Activated T-cell treated with anti-CD3 and anti-CD28 coated beads for 1 hour (primary cell): Measurements from ENCODE around the gene OR6B2.
A peak's percentile ranks its signal among the peaks of the same experiment; 100 is the strongest.
"Not testable (repeated sequence)": the region's sequence is repeated elsewhere in the genome, so short reads cannot be mapped to it uniquely, and the experiment has no call there.

ENCODE experiments used
- DNase-seq: peaks from one replicate; pipeline ENCODE4 v3.0.0-alpha.2; 2020; ENCODE audit warnings: low read depth

The OR6B2 gene

DNA sequence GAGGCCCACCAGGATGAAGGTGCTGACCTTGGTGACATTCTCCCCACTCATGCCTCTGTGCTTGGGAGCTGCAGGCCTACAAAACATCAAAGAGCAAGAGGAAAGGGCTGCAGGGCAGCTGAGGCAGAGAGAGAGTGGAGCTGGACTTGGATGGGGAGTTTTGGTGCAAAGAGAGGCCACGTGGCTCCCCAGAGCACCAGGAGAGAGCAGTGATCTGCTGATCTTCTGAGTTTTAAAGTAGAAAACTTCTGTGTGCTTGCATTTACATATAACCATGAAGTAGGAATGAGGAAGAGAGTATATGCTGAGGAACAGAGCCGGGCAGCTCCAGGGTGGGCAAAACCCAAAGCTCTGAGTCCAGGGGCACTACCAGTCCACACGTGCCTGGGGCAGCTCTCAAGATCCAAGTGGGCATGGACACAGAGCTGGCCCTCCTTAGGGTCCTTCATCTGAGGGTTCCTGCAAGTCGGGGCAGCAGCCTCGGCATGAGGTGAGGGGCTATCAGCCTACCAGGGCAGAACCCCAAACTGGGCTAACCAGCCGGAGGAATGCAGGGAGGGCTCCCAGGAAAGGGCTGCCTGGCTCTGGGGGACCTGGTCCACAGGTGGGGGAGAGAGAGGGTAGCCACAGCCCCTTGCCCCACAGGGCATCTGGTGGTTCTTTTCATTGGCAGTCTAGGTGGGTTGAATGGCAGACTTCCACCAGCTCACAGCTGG lies at the start of gene OR6B2:
Gene OR6B2 (minus strand): TSS at position 51 of the 716 bp plus-strand sequence. CDS start 0 bp downstream, at position 51.
- no peak for DNase-seq

DNA sequence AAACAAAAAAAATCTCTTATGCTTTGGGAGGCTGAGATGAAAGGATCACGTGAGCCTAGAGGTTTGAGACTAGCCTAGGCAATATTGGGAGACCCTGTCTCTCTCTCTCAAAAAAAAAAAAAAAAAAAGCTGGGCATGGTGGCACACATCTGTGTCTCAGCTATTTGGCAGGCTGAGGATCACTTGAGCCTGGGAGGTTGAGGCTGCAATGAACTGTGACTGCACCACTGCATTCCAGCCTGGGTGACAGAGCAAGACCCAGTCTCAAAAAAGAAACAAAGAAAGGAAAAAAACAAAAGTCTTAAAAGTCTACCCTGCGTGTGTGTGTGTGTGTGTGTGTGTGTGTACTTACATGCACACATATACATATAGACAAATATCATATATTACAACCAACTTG lies 48.4 kb upstream of the OR6B2 start:
- no peak for DNase-seq

DNA sequence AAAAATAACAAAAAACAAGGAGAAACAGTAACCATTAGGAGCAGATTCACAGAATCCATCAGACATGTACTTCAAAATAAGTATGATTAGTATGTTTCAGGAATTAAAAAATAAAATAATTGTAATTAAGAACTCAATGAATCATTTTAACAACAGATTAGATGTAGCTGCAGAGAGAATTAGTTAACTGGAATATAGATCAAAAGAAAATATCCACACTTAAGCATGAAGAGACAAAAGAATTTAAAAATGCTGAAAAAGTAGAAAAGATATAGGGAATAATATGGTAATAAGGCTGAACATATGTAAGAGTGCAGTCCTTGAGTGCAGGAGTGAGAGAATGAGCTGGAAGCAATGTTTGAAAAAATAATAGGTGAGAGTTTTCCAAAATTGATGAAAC lies 47.2 kb upstream of the OR6B2 start:
- no peak for DNase-seq

DNA sequence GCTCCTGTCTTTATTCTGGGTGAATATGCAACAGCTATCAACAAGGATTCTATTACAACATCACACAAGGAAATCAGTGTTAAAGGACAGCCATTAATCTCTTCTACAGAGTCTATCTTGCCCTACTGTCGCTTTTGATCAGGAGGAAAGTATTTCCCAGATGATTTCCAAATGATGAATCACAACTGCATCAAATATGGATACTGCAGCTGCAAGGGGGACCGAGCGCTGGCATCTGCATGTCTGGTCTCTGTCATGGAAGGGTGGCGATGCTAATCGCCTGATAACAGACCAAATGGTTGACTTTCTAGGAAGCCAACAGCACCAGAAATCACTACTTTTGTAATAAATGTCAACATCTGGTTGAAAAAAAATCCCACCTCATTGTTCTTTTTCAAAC lies 44.3 kb upstream of the OR6B2 start:
- DNase-seq: no peak

DNA sequence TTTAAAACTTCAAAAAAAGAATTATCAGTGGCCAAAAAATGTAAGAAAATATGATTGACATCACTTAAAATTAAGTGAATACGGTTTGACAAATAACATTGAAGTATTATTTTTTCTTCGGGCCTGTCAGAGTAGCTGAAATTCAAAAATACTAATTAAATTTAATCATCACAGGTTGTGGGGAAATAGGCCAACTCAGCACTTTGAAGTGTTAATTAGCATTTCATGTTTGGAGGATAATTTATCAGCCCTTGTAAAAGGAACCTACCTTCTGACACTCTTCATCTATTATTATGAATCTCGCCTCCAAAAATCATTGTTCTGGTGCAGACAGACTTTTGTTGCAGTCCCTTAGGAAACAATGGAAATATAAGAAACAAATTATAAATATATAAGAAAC lies 40.7 kb upstream of the OR6B2 start:
- DNase-seq: no peak

DNA sequence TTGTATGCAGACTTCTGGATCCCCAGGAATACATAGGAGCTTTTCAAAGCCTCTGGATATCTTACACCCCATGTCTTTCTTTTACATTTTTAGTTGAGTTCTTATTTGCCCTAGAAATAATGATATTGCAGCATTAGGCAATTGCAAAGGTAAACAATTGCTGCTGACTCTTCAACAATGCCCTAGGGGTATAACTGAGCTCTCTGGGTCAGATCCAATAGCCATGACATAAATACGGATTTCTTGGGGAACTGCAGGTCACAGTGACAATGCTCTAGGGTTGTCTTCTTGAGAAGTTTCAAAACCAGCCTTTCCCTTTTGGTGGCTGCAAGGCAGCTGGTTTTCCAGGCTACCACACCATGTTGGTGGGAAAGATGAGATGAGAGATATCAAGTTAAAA lies 39.6 kb upstream of the OR6B2 start:
- DNase-seq: no peak

DNA sequence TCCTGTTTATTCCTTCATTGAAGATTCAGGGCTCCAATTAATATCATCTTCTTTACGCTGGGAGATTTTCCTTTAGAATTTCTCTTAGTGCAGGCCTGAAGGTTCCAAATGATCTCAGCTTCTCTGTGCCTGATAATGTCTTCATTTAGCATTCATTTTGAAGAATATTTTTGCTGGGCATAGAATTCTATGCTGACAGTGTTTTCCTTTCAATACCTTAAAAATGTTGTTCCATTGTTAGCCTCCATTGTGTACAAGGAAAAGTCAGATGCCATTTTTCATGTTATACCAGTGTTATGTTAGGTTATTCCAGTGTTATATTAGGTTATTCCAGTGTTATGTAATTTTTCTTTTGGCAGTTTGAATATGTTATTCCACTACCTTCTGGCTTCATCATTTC lies 38.0 kb upstream of the OR6B2 start:
- no peak for DNase-seq

DNA sequence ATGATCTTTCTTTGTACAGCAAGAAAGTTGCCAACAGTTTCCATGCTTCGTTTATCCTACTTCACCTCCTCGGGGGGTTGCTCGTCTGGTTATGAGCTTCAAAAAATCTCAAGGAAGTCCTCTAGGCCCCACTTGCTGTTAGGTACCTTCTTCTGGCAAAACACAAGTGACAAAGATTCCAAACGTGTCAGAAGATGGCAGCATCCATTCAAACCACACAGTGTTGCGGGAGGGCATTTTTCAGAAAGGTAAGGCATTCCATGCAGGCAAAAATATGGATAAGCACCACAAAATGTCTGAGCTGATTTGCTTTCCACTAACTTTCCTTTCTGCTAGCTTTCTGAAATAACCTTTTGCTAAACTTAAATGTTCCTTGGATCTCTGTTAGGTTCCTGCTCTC lies 36.3 kb upstream of the OR6B2 start:
- no peak for DNase-seq

DNA sequence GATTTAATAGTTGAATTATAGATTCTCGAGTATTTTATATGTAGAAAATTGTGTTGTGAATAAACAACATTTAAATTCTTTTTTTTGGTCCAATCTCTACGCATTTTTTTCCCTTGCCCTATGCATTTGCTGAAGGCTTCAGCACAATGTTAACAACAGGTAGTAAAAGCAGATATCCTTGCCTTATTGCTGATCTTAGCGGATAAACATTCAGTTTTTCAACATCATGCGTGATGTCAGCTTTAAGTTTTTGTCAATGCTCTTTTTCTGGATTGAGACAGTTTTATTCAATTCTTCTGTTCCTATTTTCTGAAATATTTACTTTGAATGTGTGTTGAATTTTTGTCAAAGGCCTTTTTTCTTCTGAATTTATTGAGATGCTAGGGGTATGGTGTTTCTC lies 34.7 kb upstream of the OR6B2 start:
- no peak for DNase-seq

DNA sequence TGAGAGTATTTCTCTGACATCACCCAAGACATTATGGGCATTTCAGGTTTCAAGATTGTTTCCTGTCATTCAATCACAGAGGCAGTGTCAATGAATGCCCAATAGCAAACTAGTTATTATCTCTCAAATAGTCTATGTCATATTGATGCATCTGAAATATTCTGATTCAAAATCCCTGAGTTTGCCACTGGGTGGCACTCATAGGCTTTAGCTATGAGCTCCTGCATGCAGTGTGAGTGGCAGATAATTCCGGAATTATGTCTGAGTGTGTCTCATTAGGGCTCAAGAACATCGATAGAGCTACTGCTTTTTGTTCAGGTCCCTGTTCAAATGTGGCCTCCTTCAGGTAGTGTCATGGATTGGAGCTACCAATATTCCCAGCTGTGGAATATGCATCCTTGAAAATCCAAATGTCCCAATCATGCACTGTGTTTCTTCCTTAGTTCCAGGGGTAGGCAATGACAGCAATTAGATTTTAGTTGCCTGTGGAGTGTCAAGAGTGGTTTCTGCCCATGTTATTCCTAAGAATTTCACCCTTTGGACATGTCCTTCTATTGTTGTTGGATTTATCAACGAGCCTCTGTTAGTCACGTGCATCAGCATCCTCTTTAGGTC lies 30.9 kb upstream of the OR6B2 start:
- DNase-seq: peak; percentile 37

DNA sequence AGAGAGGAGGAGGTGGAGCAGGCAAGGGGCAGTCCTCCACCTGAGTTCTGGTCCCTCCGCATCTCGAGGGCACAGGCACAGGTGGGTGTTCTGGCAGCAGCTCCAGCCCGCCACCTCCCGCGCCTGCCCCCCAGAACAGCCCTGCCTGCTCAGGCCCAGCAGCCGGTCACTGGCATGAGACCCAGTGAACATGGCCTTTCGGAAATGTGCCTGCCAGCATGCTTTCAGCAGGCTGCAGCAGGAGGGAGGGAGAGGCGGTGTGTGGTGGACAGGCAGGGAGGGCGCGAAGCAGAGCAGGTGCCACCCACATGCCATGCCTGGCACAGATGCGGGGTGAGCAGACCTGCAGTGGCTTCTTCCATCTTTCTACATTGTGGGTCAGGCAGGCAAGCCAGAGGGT lies 26.4 kb upstream of the OR6B2 start:
- no peak for DNase-seq

DNA sequence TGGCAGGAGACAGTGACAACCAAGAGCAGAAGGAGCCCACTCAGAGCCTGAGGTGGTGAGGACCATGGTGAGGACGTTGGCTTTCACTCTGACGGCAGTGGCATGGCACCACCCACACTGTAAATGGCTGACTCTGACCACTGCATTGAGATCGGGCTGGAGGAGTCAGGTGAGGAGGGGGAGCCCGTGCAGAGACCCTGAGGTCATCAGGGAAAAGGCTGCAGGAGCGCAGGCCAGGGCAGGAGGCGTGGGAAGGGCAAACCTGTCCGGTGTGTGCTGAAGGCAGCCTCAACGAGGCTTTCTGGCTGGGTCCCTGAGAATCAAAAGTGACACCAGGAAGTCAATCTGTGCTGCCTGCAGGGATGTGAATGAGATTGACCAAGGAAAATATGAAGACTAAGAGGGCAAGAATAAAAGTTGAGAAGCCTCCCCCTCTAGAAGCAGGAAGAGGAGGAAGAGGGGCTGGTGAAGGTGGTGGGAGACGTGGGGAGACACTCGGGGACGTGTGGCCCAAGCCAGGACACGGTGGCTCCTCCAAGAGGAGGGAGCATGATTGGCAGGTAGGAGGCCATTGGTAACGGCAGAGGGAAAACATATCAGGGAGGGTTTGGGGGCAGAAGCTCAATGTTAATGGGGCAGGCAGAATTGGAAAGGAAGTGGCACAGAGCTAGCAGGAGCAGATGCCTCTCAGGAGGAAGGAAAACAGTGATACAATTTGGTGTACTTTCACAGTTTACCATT lies 25.1 kb upstream of the OR6B2 start:
- no peak for DNase-seq

DNA sequence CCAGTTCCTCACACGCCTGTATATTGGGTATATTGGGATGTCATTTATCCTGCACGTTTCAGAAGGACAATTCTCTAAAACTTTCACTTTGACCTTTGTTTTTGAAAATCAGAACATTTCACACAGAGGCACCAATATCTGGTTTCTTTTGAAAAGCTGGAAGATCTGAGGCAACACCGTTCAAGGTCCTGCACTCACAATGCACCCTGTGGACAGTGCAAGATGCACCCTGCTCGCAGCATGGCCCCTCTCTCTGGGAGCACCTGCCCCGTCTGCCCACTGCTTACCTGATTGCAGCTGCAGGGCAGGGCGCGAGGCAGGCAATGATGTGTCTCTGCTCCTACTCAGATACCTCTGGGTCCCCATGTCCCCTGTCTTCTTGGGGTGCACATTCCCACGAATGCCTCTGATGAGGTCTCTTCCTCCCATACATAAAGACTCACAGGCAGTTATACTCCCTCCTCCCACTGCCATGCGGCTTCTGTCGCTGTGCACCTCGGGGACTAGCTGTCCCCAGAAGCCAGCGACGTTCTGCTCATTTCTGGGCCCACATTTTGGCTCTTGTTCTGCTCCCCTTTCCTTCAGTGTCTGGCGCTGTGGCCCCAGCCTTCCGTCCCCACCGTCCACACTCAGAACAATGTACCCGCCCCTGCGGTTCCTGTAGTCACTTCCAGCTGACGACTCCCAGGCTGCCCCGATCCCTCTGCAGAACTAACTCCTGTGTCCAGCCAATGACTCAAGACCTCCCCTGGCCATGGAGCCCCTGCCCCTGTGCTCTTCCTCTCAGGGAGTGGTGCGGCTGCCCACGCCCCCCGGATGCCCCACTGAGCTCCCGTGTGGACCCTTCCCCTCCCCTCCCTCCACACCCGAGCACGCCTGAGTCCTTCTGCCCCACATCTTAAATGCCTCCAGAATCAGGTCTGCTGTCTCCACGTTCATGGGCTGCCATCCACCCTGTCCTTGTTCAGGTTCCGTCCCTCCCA lies 23.2 kb upstream of the OR6B2 start, which contains the start of gene OR6B3:
Gene OR6B3 (minus strand): TSS at position 349 of the 983 bp plus-strand sequence.
- no peak for DNase-seq

DNA sequence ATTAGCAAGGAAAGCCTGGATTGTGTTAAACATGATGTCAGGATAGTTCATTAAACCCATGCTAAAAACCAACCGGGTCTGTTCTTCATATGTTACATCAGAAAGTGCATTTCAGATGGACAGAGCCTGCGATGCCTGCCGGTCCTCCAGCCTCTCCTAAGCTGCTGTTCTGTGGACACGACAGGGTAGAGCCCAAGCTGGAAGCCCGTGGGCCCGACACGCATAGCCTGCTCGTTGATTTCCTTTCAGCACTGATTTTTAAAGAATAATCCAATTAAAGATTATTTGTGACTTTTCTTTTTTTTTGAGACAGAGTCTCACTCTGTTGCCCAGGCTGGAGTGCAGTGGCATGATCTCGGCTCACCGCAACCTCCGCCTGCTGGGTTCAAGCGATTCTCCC lies 22.3 kb upstream of the OR6B2 start:
- no peak for DNase-seq

DNA sequence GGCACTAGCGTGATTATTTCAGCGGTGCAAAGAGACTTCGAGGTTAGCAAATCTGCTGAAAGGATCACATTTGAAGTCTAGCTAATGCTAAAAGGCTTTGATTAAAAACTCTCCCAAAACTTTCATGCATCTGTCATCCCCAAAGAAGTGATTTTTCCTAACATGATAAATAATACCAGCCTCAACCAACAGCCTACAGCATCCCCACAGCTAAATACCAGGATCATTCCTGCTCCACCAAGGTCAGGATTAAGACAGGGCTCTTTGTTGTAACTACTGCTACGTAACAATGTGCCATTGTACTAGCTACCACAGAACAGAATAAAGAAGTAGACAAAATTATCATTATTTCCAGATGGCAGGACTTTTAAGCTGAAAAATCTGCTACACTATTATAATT lies 21.5 kb upstream of the OR6B2 start:
- DNase-seq: no peak

DNA sequence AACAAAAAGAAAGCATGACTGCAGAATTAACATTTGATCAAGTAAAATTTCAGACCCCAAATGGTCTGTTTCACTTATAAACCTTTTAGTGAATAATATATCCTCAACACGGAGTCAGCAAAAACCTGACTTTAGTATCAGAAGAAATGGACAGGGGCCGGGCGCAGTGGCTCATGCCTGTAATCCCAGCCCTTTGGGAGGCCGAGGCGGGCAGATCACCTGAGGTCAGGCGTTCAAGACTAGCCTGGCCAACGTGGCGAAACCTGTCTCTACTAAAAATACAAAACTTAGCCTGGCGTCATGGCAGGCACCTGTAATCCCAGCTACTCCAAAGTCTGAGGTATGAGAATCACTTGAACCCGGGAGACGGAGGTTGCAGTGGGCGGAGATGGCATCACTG lies 20.0 kb upstream of the OR6B2 start:
- DNase-seq: no peak

DNA sequence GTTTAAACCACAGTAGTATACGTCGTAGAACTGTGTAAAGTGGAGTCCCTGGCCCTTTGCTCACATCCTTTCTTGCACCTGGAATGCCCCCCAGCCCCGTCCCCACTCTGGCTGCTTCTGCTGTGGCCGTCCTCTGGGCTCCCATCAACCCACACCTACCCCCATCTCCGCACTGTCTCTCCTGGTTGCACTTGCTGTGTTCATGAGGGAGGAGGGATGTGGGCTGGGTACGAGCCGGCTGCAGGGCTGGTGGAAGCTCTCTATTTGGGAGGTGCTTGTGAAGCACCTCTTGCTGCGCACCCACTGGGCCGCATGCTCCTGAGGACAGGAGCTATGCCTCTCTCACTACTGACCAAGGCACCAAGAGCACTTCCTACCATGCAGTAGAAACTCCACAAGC lies 18.0 kb upstream of the OR6B2 start:
- no peak for DNase-seq

DNA sequence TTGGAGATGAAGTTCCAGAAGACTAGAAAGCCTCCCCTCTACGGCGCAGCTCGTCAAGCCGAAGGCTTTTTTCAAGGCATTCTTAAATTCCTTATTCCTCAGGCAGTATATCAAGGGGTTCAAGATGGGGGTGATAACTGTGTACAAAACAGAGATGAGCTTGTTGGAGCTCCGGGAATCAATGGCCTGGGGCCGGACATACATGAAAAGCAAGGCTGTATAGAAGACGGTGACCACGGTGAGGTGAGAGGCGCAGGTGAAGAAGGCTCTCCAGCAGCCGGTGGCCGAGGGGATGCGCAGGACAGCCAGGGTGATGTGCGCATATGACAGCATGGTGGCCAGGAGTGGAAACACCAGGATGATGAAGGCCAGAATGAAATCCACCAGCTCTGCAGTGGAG lies 14.9 kb upstream of the OR6B2 start:
- DNase-seq: no peak

DNA sequence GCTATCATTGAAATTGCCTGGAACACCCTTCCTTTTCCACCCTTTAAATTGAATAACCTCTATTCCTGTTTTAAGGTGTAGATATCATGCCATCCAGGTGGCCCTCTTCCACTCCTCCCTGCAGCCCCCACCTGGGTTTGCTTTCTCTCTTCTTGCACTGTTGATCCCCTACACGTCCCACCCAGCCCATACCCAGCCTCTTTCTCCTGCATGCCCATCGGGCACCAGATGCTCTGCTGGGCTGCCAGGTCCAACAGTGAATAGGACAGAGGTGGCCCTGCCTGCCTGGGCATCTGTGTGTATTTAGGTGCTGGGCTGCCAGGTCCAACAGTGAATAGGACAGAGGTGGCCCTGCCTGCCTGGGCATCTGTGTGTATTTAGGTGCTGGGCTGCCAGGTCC lies 13.9 kb upstream of the OR6B2 start:
- not testable (repeated sequence) for DNase-seq

DNA sequence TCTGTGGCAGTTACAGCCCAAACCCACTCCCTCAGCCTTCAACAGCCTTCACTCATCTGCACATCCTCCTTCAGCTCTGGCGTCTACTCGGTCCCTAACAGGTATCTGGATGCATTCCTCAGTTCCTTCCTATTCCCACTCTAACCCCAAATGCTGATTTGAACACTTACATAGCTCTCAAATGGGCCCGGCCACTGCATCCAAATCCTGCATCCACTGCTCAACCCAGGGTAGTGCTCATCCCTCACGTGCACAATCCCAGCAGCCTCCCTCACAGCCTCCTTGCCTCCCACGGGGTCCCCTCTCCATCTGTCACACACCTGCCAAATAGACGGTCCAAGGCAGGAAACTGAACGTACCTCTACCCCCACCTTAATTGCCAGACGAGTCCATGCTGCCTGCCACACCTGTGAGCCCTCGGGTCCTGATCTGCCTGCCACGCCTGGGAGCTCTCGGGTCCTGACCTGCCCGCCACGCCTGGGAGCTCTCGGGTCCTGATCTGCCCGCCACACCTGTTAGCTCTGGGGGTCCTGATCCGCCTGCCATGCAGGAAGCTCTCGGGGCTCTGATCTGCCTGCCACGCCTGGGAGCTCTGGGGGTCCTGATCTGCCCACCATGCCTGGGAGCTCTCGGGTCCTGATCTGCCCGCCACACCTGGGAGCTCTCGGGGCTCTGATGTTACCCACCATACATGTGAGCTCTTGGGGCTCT lies 13.2 kb upstream of the OR6B2 start:
- no peak for DNase-seq

DNA sequence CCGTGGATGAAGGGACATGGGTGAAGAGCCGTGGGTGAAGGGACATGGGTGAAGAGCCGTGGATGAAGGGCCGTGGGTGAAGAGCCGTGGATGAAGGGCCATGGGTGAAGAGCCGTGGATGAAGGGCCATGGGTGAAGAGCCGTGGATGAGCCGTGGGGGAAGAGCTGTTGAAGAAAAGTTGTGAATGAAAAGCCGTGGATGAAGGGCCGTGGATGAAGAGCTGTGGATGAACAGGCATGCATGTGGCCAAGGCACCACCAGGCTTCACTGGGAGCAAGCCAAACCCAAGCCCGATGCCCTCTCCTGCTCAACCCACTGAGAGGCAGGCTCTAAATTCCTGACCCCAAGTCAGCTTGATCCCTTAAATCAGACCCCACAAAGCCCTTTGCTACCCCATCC lies 12.5 kb upstream of the OR6B2 start:
- DNase-seq: no peak
